OCI-LY3 (cell line): ENCODE results near the gene ZNF318.

Experiments
- EZH2phosphoT487 ChIP-seq: fragments of 200-600 bp; shearing (Covaris generic); IDR thresholded peaks from 2 replicates; pipeline ENCODE4 v1.6.1; 2018; ENCODE audit warnings: antibody characterized with exemption, mixed run types, low read depth
- TF ChIP-seq, protein P1 (sequence below): fragments of 200-600, 300-600 bp; sonication (generic); IDR thresholded peaks from 2 replicates; pipeline ENCODE4 v1.5.1; 2014; ENCODE audit warnings: antibody characterized with exemption, low read length, low read depth

DNA sequence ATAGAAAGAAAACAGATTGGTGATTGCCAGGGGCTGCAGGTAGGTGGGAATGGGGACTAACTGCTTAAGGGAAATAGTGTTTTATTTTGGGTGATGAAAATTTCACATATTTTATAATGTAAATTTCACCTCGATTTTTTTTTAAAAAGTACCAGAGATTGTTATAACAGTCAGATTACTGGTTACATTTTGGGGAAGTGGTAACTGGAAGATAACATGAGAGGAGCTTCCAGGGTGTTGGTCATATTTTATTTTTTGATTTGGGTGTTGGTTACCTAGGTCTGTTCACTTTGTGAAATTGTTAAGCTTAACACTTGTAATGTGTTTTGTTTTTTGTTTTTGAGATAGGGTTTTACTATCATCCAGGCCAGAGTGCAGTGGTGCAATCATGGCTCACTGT, 43.6 kb downstream of the ZNF318 start:
- TF ChIP-seq, protein P1, sequence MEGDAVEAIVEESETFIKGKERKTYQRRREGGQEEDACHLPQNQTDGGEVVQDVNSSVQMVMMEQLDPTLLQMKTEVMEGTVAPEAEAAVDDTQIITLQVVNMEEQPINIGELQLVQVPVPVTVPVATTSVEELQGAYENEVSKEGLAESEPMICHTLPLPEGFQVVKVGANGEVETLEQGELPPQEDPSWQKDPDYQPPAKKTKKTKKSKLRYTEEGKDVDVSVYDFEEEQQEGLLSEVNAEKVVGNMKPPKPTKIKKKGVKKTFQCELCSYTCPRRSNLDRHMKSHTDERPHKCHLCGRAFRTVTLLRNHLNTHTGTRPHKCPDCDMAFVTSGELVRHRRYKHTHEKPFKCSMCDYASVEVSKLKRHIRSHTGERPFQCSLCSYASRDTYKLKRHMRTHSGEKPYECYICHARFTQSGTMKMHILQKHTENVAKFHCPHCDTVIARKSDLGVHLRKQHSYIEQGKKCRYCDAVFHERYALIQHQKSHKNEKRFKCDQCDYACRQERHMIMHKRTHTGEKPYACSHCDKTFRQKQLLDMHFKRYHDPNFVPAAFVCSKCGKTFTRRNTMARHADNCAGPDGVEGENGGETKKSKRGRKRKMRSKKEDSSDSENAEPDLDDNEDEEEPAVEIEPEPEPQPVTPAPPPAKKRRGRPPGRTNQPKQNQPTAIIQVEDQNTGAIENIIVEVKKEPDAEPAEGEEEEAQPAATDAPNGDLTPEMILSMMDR = no peak
- no peak for TF ChIP-seq EZH2phosphoT487
